Activated CD4-positive, alpha-beta memory T cell treated with anti-CD3 and anti-CD28 coated beads, Interleukin-2, amount 10 ng/mL, durations not matched to agents 7 days and 5 days (primary cell): ENCODE data around the gene CDC123. TPM values are rescaled to one million over a fixed set of nuclear protein-coding genes. Genes with fewer than 3 reads are reported as not detected.
"Not testable (repeated sequence)": the region's sequence is repeated elsewhere in the genome, so short reads cannot be mapped to it uniquely, and the experiment has no call there.

Experiments
- CTCF ChIA-PET: fragments of 350-600 bp; sonication (Branson Sonifier 250); formaldehyde crosslinking; loops from one replicate; lab custom pipeline; 2021; ENCODE audit warnings: antibody characterized with exemption, inconsistent platforms; lab: Charles Lee
- POLR2A ChIA-PET: fragments of 350-600 bp; sonication (Branson Sonifier 250); formaldehyde crosslinking; loops from one replicate; lab custom pipeline; 2021; ENCODE audit warnings: antibody characterized with exemption; lab: Charles Lee
- DNase-seq: peaks from one replicate; pipeline ENCODE4 v3.0.0-alpha.2; 2020
- H3K27ac Mint-ChIP-seq: one replicate; pipeline ENCODE4 v1.8.0; 2021; ENCODE audit warnings: mild to moderate bottlenecking, mixed read lengths
- H3K27me3 Mint-ChIP-seq: one replicate; pipeline ENCODE4 v1.8.0; 2021; ENCODE audit warnings: mixed read lengths
- H3K36me3 Mint-ChIP-seq: one replicate; pipeline ENCODE4 v1.8.0; 2021; ENCODE audit warnings: low read depth, mixed read lengths
- H3K4me1 Mint-ChIP-seq: one replicate; pipeline ENCODE4 v1.8.0; 2021; ENCODE audit warnings: mixed read lengths
- H3K4me3 Mint-ChIP-seq: one replicate; pipeline ENCODE4 v1.8.0; 2021; ENCODE audit warnings: mild to moderate bottlenecking, mixed read lengths
- H3K9me3 Mint-ChIP-seq: one replicate; pipeline ENCODE4 v1.8.0; 2021; ENCODE audit warnings: mixed read lengths
- total RNA-seq, 2 experiments: library from RNA; stranded (reverse); gene quantifications; one replicate each; pipeline ENCODE4 v1.2.3, GENCODE V29; 2021

CDC123 gene, protein sequence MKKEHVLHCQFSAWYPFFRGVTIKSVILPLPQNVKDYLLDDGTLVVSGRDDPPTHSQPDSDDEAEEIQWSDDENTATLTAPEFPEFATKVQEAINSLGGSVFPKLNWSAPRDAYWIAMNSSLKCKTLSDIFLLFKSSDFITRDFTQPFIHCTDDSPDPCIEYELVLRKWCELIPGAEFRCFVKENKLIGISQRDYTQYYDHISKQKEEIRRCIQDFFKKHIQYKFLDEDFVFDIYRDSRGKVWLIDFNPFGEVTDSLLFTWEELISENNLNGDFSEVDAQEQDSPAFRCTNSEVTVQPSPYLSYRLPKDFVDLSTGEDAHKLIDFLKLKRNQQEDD
- total RNA-seq = 10 to 100 TPM; 89.5 to 95.1 TPM

DNA sequence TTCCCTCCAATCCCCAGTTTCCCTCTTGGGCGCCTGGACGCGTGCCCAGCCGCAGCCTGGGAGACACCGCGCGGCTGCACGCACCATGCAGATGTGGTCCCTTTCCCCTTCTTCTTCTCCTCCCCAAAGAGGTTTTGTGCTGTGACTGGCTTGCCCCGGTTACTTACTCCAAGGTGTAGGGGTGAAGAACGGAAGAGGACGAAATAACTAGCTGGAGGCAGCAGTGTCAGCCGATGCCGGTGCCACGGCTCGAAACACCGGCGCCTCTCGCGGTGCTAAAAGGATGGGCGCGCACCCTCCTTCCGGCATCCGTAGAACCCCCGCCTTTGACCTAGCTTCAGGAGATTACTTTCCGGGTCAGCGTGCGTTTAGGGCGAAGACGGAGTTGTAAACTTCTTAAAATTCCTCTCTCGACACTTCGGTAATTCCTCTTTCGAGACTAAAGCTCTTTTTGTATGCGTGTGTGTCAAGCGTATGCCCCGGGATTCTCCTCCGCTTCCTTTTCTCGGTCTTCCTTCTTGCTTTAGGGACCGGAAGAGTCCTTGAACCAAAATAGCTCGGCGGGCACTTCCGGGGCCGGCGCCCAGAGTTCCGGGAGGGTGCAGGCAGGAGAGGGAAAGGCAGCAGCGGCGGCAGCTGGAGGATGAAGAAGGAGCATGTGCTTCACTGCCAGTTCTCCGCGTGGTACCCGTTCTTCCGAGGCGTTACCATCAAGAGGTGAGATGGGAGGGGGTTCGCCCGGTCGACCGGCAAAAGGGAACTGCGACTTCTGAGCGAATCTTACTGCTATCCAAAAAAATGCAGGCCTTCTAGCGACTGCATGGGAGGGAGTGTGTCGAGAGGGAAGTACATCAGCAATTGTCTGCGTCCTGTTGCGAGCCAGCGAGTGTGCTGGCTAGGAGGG lies at the start of gene CDC123, which contains the start of gene NUDT5:
Gene CDC123 (plus strand): TSS at position 586 of the 904 bp plus-strand sequence. CDS start 58 bp downstream, at position 644.
Gene NUDT5 (minus strand): TSS at position 289 of the 904 bp plus-strand sequence. CDS start 9,600 bp downstream, outside the sequence.
- POLR2A ChIA-PET = interaction anchor here (0.6 to 3.1 kb wide), 23 partner anchors 9 to 514 kb away, joined by 3 to 52 read pairs (median 5); partner anchors contain the start of genes DHTKD1 and UPF2
- peak; percentile 90 for DNase-seq
- Mint-ChIP-seq H3K36me3 (peaks cover 51% of the 10 kb centered on the region), H3K9me3 (no peaks in the 10 kb centered on the region), H3K27ac (peak within 1 kb of the TSS; percentile 99), H3K4me3 (peak within 1 kb of the TSS; percentile 89), H3K4me1 (peaks cover 64% of the 10 kb centered on the region), H3K27me3 (no peaks in the 10 kb centered on the region)
- CTCF ChIA-PET = interaction anchor here (0.6 to 1.8 kb wide), 10 partner anchors 14 to 461 kb away, joined by 3 to 16 read pairs (median 4); partner anchors contain the start of gene UPF2

DNA sequence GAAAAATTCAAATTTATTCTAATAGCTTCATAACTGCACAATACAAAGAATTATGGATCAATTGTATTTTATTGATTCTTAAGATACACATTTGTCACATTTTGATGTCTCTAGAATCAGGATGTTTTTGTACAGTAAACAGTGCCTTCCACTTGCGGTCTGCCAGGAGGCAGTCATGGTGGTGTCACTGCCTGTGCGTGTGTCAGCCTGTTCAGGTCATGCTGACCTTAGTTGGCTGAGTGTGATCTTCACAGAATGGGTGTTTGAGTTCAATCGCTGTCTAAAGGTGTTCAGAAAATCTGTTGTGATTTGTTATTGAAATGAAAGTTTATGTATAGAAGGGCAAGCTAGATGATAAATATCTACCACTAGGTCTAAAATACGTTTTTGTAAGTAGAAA lies 45.8 kb upstream of the CDC123 start:
- DNase-seq = no peak
- no peak overlapping the region for H3K4me3 Mint-ChIP-seq
- POLR2A ChIA-PET = no interaction called here
- no peaks in the 10 kb centered on the region for H3K27me3 Mint-ChIP-seq
- no peaks in the 10 kb centered on the region for H3K9me3 Mint-ChIP-seq
- CTCF ChIA-PET = no interaction called here
- no peak overlapping the region for H3K27ac Mint-ChIP-seq
- H3K4me1 Mint-ChIP-seq = no peaks in the 10 kb centered on the region
- peaks cover 37% of the 10 kb centered on the region for H3K36me3 Mint-ChIP-seq

DNA sequence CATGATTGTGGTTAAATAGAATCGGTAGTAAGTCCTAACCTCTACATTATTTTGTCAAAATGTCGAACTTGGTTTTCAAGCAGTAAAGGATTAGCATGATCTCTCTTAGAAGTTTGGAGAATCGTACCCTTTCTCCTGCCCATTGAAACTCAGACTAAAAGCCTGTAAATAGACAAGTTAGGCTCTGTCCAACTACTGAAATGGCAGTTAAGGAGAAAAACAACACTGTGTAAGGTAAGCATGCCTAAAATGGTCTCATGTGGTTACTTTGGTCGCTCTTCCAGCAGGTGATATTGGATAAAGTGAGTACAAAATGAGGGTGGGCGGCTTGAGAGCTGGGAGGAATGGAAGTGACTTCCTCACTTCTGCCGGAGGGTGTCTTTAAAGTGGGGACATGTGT lies 41.5 kb upstream of the CDC123 start:
- Mint-ChIP-seq H3K4me3 (no peak overlapping the region), H3K9me3 (no peaks in the 10 kb centered on the region), H3K27me3 (no peaks in the 10 kb centered on the region), H3K4me1 (no peaks in the 10 kb centered on the region), H3K27ac (no peak overlapping the region), H3K36me3 (peaks cover 35% of the 10 kb centered on the region)
- ChIA-PET CTCF (no interaction called here), POLR2A (no interaction called here)
- no peak for DNase-seq

DNA sequence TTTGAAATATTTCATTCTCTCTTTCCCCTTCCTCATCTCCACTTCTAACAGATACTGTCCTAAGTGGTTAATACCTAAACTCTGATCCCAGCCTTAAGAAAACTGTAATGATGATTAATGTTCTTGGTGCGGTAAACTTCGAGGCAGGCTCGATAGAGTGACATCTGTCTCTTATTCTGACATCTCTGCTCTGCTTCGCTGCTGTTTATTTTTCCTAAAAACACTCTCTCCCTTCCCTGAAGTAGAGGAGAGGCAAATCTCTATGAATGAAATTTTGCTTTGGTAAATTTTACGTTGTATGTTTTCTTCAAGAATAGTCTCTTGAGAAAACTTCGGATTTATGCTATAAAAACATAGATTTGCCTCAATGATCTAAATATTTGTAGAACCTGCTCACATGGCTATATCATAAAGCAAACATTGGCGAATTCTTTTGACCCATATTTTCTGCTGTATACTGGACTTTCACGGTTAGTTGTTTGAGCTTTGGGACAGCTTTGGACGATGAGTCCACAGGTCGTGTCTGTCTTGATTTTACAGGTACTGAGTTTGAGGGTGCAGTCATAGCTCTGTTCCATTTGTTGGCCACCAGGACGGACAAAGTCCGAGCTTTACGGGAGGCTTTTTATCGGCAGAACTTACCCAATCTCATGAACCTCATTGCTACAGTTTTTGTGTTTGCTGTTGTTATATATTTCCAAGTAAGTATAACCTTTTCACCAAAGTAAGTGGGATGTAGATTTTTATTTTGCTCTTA lies 39.4 kb upstream of the CDC123 start:
- no peak overlapping the region for H3K4me3 Mint-ChIP-seq
- no peak overlapping the region for H3K27ac Mint-ChIP-seq
- DNase-seq = no peak
- CTCF ChIA-PET = no interaction called here
- POLR2A ChIA-PET = no interaction called here
- H3K27me3 Mint-ChIP-seq = no peaks in the 10 kb centered on the region
- no peaks in the 10 kb centered on the region for H3K9me3 Mint-ChIP-seq
- peaks cover 1% of the 10 kb centered on the region for H3K4me1 Mint-ChIP-seq
- peaks cover 37% of the 10 kb centered on the region for H3K36me3 Mint-ChIP-seq

DNA sequence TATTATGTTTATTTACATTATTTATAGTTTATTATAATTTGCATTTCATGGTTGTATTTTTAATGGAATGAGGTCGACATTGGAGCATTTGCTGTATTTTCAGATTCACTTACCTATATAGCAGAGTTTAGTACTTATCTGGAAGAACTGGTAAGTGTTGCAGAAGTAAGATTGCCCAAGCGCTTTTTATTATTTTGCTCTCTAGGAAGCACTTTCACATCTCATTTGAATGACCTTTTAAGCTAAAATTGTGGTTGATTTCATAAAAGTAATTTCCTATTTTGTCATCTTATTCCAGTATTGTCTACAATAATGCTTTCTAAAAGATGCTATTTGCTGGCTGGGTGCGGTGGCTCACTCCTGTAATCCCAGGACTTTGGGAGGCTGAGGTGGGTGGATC lies 37.9 kb upstream of the CDC123 start:
- no peak overlapping the region for H3K4me3 Mint-ChIP-seq
- no peaks in the 10 kb centered on the region for H3K9me3 Mint-ChIP-seq
- no peaks in the 10 kb centered on the region for H3K27me3 Mint-ChIP-seq
- H3K4me1 Mint-ChIP-seq = peaks cover 1% of the 10 kb centered on the region
- no peak overlapping the region for H3K27ac Mint-ChIP-seq
- ChIA-PET CTCF (no interaction called here), POLR2A (no interaction called here)
- no peak for DNase-seq
- peaks cover 47% of the 10 kb centered on the region for H3K36me3 Mint-ChIP-seq

DNA sequence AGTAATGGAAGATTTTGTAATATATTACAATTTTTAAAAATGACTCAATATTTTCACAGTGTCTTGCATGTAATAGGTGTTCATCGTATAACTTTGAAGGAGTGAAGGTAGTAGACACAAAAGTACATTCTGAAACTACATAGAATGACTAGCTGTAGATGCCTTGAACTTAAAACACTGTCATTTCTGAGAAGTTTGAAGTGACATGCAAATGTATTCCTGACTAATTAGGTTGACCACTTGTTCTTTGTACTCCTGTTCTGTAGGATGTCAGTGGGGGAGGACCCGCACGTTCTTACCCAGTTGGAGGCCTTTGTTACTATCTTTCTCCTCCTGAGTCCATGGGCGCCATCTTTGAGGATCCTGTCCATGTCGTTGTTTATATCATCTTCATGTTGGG lies 35.3 kb upstream of the CDC123 start:
- H3K4me1 Mint-ChIP-seq = peaks cover 1% of the 10 kb centered on the region
- H3K27me3 Mint-ChIP-seq = no peaks in the 10 kb centered on the region
- H3K27ac Mint-ChIP-seq = no peak overlapping the region
- DNase-seq = no peak
- ChIA-PET CTCF (no interaction called here), POLR2A (no interaction called here)
- no peak overlapping the region for H3K4me3 Mint-ChIP-seq
- no peaks in the 10 kb centered on the region for H3K9me3 Mint-ChIP-seq
- peaks cover 51% of the 10 kb centered on the region for H3K36me3 Mint-ChIP-seq

DNA sequence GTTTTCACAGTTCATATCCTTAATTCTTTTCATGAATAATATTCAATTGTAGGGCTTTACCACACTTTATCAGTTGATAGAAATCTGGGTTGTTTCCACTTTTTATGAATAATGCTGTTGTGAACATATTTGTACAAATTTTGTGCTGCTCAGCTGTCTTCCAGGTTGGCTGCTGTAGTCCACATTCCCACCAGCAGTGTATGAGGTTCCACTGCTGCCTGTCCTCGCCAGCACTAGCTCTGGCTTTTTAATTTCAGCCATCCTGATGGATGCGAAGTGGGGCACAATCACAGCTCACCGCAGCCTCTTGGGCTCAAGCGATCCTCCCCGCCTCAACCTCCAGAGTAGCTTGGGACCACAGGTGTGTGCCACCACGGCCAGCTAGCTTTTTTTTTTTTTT lies 33.1 kb upstream of the CDC123 start:
- H3K4me1 Mint-ChIP-seq = peaks cover 1% of the 10 kb centered on the region
- H3K27ac Mint-ChIP-seq = no peak overlapping the region
- H3K9me3 Mint-ChIP-seq = no peaks in the 10 kb centered on the region
- H3K27me3 Mint-ChIP-seq = no peaks in the 10 kb centered on the region
- CTCF ChIA-PET = interaction anchor here (1.5 kb wide), 1 partner anchor 10 kb away, joined by 4 read pairs; no protein-coding TSS in a partner anchor
- no peak for DNase-seq
- peaks cover 57% of the 10 kb centered on the region for H3K36me3 Mint-ChIP-seq
- H3K4me3 Mint-ChIP-seq = no peak overlapping the region
- POLR2A ChIA-PET = no interaction called here

DNA sequence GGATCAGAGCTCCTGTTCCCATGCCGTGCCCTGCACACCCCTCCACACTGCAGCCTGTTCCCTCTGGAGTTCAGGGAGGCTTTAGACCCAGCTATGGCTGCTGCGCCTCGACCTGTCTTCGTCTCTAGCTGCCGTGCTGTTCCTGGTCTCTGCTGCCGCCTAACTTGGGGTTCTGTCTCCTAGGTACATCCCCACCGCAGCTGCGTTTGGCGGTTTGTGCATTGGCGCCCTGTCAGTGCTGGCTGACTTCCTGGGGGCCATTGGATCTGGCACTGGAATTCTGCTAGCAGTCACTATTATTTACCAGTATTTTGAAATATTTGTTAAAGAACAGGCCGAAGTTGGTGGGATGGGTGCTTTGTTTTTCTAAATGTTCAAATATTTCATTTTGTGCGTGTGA lies 31.9 kb upstream of the CDC123 start:
- H3K27me3 Mint-ChIP-seq = no peaks in the 10 kb centered on the region
- ChIA-PET CTCF (no interaction called here), POLR2A (interaction anchor here (1.0 kb wide), 1 partner anchor 12 kb away, joined by 3 read pairs; no protein-coding TSS in a partner anchor)
- H3K4me1 Mint-ChIP-seq = peaks cover 1% of the 10 kb centered on the region
- H3K4me3 Mint-ChIP-seq = no peak overlapping the region
- no peak for DNase-seq
- no peak overlapping the region for H3K27ac Mint-ChIP-seq
- H3K36me3 Mint-ChIP-seq = peaks cover 59% of the 10 kb centered on the region
- H3K9me3 Mint-ChIP-seq = no peaks in the 10 kb centered on the region

DNA sequence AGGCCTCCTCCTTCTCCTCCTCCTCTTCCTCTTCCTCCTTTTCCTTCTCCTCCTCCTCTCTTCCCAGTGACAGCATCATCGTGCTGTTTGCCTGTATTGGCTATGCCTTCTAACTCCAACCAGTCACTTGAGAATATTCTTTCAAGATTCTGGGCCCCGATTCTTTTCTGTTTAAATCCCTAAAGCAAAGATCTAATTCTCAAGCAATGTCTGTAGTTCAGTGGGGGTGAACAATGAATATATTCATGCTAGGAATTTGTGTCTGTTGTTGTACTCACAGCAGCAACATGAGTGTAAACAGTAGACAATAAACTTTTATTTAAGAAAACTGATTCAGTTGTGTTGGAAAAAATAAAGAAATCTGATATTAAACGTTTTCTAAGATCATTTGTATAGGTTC lies 31.0 kb upstream of the CDC123 start:
- Mint-ChIP-seq H3K4me3 (no peak overlapping the region), H3K36me3 (peaks cover 62% of the 10 kb centered on the region), H3K9me3 (no peaks in the 10 kb centered on the region), H3K27ac (no peak overlapping the region), H3K27me3 (no peaks in the 10 kb centered on the region), H3K4me1 (no peaks in the 10 kb centered on the region)
- POLR2A ChIA-PET = no interaction called here
- DNase-seq = no peak
- CTCF ChIA-PET = no interaction called here

DNA sequence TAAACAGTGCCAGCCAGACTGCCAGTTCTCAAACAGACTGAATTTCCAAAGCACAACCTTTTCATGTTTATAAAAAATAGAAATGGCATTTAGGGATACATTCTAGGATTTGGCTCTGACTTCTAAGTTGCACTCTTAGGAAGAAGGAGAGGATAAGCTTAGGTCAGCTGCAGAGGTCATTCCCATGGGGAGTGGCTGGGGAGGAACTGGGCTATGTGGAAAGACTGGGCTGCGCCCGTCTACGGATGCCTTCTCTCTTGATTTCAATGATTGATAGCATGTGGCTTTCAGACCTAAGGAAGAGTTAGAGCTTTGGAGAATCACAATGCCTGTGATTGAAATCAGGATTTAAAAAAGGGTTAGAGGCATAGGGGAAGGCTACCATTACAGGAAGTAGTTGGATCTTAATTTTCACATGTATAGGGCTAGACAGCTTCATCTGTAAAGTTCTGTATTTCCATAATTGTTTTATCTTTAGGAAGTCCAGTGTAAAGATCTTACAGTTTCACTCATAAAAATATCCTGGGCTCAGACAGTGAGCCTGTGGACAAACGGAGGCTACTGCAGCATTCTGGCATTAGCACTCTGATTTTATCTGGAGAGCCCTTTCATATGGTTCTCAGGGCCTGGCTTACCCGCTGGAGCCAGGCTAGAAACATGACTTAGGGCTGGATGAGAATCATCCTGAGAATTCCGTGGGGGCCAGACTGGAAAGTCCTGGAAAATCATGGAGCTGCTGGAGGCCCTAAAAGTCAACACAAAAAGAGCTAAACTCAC lies 29.8 kb upstream of the CDC123 start:
- DNase-seq = no peak
- no peak overlapping the region for H3K27ac Mint-ChIP-seq
- ChIA-PET POLR2A (no interaction called here), CTCF (interaction anchor here (1.0 kb wide), 1 partner anchor 48 kb away, joined by 5 read pairs; no protein-coding TSS in a partner anchor)
- no peaks in the 10 kb centered on the region for H3K9me3 Mint-ChIP-seq
- H3K4me1 Mint-ChIP-seq = no peaks in the 10 kb centered on the region
- H3K4me3 Mint-ChIP-seq = no peak overlapping the region
- H3K36me3 Mint-ChIP-seq = peaks cover 64% of the 10 kb centered on the region
- no peaks in the 10 kb centered on the region for H3K27me3 Mint-ChIP-seq

DNA sequence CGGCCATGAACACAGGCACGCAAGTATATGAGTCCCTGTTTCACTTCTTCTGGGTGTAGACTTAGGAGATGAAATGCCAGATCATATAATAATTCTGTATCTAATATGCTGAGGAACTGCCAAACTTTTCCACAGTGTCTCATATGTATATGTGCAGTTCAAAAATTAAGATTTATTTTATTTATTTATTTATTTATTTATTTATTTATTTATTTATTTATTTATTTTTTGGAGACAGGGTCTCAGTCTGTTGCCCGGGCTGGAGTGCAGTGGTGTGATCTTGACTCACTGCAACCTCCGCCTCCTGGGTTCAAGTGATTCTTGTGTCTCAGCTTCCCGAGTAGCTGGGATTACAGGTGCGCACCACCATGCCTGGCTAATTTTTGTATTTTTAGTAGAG lies 24.5 kb upstream of the CDC123 start:
- H3K9me3 Mint-ChIP-seq, H3K4me1 Mint-ChIP-seq, POLR2A ChIA-PET: not testable (repeated sequence)

DNA sequence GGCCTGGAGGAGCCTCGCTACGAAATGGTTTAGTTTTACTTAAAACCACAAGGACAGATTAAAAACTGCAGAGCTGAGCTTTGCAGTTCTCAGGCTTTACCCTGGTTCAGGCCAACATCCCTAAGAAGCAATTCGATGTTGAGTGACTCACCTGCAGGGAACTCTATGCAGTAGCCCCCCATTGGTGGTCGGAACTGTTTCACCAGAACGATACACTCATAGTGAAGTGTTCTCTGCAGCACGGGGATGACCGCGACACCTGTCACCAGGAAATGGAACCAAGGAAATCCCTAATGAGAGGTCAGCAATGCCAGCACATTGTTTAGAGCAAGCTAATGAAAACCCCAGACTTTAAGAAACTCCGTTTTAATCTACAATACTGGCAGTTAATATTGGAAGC lies 18.3 kb upstream of the CDC123 start:
- no peak for DNase-seq
- CTCF ChIA-PET = interaction anchor here (0.5 kb wide), 1 partner anchor 468 kb away, joined by 3 read pairs; no protein-coding TSS in a partner anchor

More for the DNA sequence above, 24.5 kb upstream of the CDC123 start:
- CTCF ChIA-PET, DNase-seq, H3K4me3 Mint-ChIP-seq, H3K27me3 Mint-ChIP-seq, H3K27ac Mint-ChIP-seq: not testable (repeated sequence)
- H3K36me3 Mint-ChIP-seq = peaks cover 59% of the 10 kb centered on the region

More for the DNA sequence above, 18.3 kb upstream of the CDC123 start:
- H3K27me3 Mint-ChIP-seq = no peaks in the 10 kb centered on the region
- H3K36me3 Mint-ChIP-seq = peaks cover 61% of the 10 kb centered on the region
- no peaks in the 10 kb centered on the region for H3K9me3 Mint-ChIP-seq
- POLR2A ChIA-PET = no interaction called here
- H3K27ac Mint-ChIP-seq = no peak overlapping the region
- peaks cover 34% of the 10 kb centered on the region for H3K4me1 Mint-ChIP-seq
- H3K4me3 Mint-ChIP-seq = no peak overlapping the region
